Right lobe of liver (tissue), 4 donors: ENCODE measurements around the gene TIAM2.

Source experiments
- CTCF ChIP-seq, 4 donors: fragments of 200-600 bp in 3 of 4; fragments of 450-650 bp in 1 of 4; IDR thresholded peaks; one replicate each; pipeline versions ENCODE4 v1.5.1 to v1.8.0; 2016 to 2022; ENCODE audit warnings: antibody characterized with exemption in 4 of 4, mild to moderate bottlenecking in 2 of 4
- POLR2A ChIP-seq: fragments of 450-650 bp; IDR thresholded peaks from one replicate; pipeline ENCODE4 v1.6.1; 2017; ENCODE audit warnings: antibody characterized with exemption, mild to moderate bottlenecking
- donor health status: DM: no; HTN: no; CAD: no.
- donor health status: DM: no; HTN: no; CAD: no.
- donor health status: DM: no; HTN: yes; CAD: no.

- TF ChIP-seq CTCF (IDR thresholded peaks at IDR 0.05): no peak
- no peak for TF ChIP-seq POLR2A
Observed at GRCh38 chr6:155014137-155014536, 19.0 kb downstream of the TIAM2 start.
